Neutrophil (primary cell): ENCODE results near the gene SNRPE.
A peak's percentile ranks its signal among the peaks of the same experiment; 100 is the strongest.

Experiments used
- H3K27ac ChIP-seq: fragments of 200-600 bp; sonication (generic); 2 replicates; pipeline ENCODE4 v1.5.1; 2016; ENCODE audit warnings: mild to moderate bottlenecking, moderate library complexity
- H3K27me3 ChIP-seq: fragments of 200-600 bp; sonication (generic); 2 replicates; pipeline ENCODE4 v1.6.0; 2016; ENCODE audit warnings: mild to moderate bottlenecking
- H3K36me3 ChIP-seq: fragments of 200-600 bp; sonication (generic); 2 replicates; pipeline ENCODE4 v1.5.1; 2017
- H3K4me1 ChIP-seq, 2 experiments: fragments of 200-600 bp in 1 of 2; sonication (generic) in 1 of 2; 1 replicate in 1 of 2; 2 replicates in 1 of 2; pipeline versions ENCODE4 v1.5.1 to v1.6.1; 2013 to 2016; ENCODE audit warnings: low read depth in 1 of 2, low read length in 1 of 2, mild to moderate bottlenecking in 1 of 2, moderate library complexity in 1 of 2; ENCODE audit not compliant: control insufficient read depth in 1 of 2, insufficient read depth in 1 of 2
- H3K4me3 ChIP-seq, 2 experiments: fragments of 200-600 bp in 1 of 2; sonication (generic) in 1 of 2; 1 replicate in 1 of 2; 2 replicates in 1 of 2; pipeline ENCODE4 v1.5.1; 2013 to 2016; ENCODE audit warnings: low read depth in 1 of 2, low read length in 1 of 2, mild to moderate bottlenecking in 1 of 2, moderate library complexity in 1 of 2
- H3K9me3 ChIP-seq: fragments of 200-600 bp; sonication (generic); 2 replicates; pipeline ENCODE4 v1.5.1; 2016
- CTCF ChIP-seq: fragments of 200-600 bp; sonication (generic); IDR thresholded peaks from 2 replicates; pipeline ENCODE4 v1.5.1; 2016; ENCODE audit warnings: antibody characterized with exemption

Gene SNRPE

GRCh38 chr1:203867802-203868201 is 6.4 kb downstream of the SNRPE start:
- Histone ChIP-seq H3K9me3 (no peaks in the 10 kb centered on the region), H3K27ac (no peak overlapping the region), H3K27me3 (no peaks in the 10 kb centered on the region), H3K36me3 (peaks cover 63% of the 10 kb centered on the region), H3K4me1 (no peaks in the 10 kb centered on the region), H3K4me3 (no peak overlapping the region)
- no peak for TF ChIP-seq CTCF

GRCh38 chr1:203870245-203870644 is 8.8 kb downstream of the SNRPE start:
- no peak for TF ChIP-seq CTCF
- no peaks in the 10 kb centered on the region for H3K4me1 ChIP-seq
- no peaks in the 10 kb centered on the region for H3K9me3 ChIP-seq
- peaks cover 51% of the 10 kb centered on the region for H3K36me3 ChIP-seq
- no peak overlapping the region for H3K27ac ChIP-seq
- no peak overlapping the region for H3K4me3 ChIP-seq
- no peaks in the 10 kb centered on the region for H3K27me3 ChIP-seq

GRCh38 chr1:203871114-203871880 is 9.9 kb downstream of the SNRPE start:
- Histone ChIP-seq H3K9me3 (no peaks in the 10 kb centered on the region), H3K27ac (no peak overlapping the region), H3K27me3 (no peaks in the 10 kb centered on the region), H3K4me3 (no peak overlapping the region), H3K4me1 (no peaks in the 10 kb centered on the region), H3K36me3 (peaks cover 40% of the 10 kb centered on the region)
- peak; percentile 71 for TF ChIP-seq CTCF

- no peak for TF ChIP-seq CTCF
- Histone ChIP-seq H3K27me3 (no peaks in the 10 kb centered on the region), H3K27ac (no peak overlapping the region)
Observed at GRCh38 chr1:203873094-203873493, 11.7 kb downstream of the SNRPE start.

GRCh38 chr1:203878422-203878821 is 17.0 kb downstream of the SNRPE start:
- no peak overlapping the region for H3K4me3 ChIP-seq
- no peaks in the 10 kb centered on the region for H3K4me1 ChIP-seq
- no peaks in the 10 kb centered on the region for H3K27me3 ChIP-seq
- H3K9me3 ChIP-seq: no peaks in the 10 kb centered on the region
- TF ChIP-seq CTCF: no peak
- no peak overlapping the region for H3K27ac ChIP-seq
- no peaks in the 10 kb centered on the region for H3K36me3 ChIP-seq

More at GRCh38 chr1:203873094-203873493, 11.7 kb downstream of the SNRPE start:
- Histone ChIP-seq H3K9me3 (no peaks in the 10 kb centered on the region), H3K36me3 (peaks cover 27% of the 10 kb centered on the region), H3K4me3 (no peak overlapping the region), H3K4me1 (no peaks in the 10 kb centered on the region)
